NCI-H2107 treated with DMSO at 0.1 percent for 48 hours (cell line): ENCODE measurements around the gene CDH4.
"Not testable (repeated sequence)": the region's sequence is repeated elsewhere in the genome, so short reads cannot be mapped to it uniquely, and the experiment has no call there.

Experiments
- DNase-seq: peaks from one replicate; lab custom pipeline; 2025; ENCODE audit not compliant: unreplicated experiment; lab: John Stamatoyannopoulos, UW

The CDH4 gene

GRCh38 chr20:61941721-61942405 lies 689.8 kb downstream of the CDH4 start:
- DNase-seq: no peak

- no peak for DNase-seq
Observed at GRCh38 chr20:61942526-61942925, 690.5 kb downstream of the CDH4 start.

- DNase-seq: not testable (repeated sequence)
Observed at GRCh38 chr20:61944967-61945366, 692.9 kb downstream of the CDH4 start.

DNA sequence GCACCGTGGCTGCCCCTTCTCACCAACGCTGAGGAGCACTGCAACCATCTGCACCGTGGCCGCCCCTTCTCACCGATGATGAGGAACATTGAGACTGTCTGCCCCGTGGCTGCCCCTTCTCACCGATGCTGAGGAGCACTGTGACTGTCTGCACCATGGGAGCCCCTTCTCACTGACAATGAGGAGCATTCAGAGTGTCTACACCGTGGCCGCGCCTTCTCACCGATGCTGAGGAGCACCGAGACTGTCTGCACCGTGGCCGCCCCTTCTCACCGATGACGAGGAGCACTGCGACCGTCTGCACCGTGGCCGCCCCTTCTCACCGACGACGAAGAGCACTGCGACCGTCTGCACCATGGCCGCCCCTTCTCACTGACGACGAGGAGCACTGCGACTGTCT lies 693.4 kb downstream of the CDH4 start:
- not testable (repeated sequence) for DNase-seq

GRCh38 chr20:61948056-61948455 lies 696.0 kb downstream of the CDH4 start:
- DNase-seq: not testable (repeated sequence)

- DNase-seq: no peak
Observed at GRCh38 chr20:61948586-61949362, 696.7 kb downstream of the CDH4 start.

GRCh38 chr20:61949363-61949713 lies 697.3 kb downstream of the CDH4 start:
- no peak for DNase-seq

- no peak for DNase-seq
Observed at GRCh38 chr20:61949714-61950640, 697.9 kb downstream of the CDH4 start.

GRCh38 chr20:61950641-61951071 lies 698.6 kb downstream of the CDH4 start:
- no peak for DNase-seq

DNA sequence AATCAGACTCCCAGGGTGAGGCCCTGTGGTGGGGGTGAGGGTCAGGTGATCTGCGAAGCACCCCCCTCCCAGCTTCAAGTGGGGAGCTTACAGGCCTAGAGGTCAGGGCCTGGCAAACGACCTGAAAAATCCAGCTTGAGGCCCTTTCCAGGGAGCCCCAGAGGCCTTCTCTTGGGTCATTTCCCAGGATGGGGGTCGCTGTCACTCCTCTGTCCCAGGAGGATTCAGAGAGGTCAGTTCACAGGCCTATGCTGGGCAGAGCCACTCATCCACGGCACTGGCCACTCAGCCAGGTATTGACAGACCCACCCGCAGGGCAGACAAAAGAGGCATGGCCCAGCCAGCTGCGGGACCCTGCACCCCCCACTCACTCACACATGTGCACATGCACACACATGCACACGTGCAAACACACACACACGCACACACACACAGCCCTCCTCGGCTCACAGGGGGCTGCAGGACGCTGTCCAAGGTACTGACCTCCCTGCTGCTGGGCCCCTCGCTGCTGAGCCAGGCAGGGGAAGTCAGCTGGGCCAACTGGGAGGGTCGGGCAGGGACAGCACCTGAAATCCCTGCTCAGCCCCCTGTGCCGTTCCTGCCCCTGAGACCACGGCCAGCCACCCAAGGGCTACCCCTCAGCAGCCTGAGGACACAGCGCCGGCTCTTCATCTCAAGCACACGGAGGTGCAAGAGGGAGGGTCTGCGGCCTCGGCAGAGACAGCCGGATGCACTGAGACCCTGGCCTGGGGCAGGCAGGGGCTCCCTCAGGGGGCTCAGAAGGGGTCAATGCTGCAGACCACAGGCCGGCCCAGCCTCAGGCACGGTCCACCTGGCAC lies 699.9 kb downstream of the CDH4 start:
- DNase-seq: no peak

GRCh38 chr20:61953037-61954021 lies 701.3 kb downstream of the CDH4 start:
- peak; percentile 6 for DNase-seq

DNA sequence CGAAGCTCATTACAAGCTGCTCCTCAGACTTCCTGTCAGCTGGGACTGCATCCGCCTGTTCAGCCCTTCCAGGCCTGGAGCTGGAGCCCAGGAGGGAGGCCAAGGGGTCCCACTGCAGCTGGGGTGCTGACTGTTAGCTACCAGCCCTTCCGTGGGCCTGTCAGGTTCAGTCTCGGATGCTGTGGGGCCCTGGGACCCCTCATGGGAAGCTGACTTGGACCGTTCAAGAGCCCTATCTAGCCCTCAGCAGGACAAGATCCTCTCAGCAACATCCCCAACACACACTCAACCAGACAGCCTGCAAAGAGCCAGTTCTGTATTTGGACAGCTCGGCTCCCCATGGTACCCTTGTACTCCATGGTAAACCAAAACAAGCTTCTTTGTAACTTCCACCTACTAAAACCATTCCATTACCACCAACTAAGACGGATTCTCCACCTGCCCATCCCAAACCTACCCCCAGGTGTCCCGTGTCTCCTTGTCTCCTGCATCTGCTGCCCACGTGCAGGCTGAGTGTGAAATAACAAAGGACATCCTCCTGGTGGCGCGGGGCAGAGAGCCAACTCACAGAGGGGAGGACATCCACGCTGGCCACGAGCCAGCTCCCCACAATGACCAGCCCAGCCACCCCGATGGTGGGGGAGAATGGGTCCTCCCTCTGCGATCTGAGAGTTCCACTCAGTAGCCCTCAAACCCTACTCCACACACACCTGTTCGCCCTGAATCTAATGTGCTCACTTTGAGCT lies 702.4 kb downstream of the CDH4 start:
- peak; percentile 77 for DNase-seq

GRCh38 chr20:61955668-61956395 lies 703.8 kb downstream of the CDH4 start:
- no peak for DNase-seq

- no peak for DNase-seq
Observed at GRCh38 chr20:61956396-61957342, 704.6 kb downstream of the CDH4 start.

GRCh38 chr20:61957961-61958715 lies 706.1 kb downstream of the CDH4 start:
- DNase-seq: no peak
